Dermis microvascular lymphatic vessel endothelial cell (primary cell): Measurements from ENCODE around the gene ADD3. TPM values are rescaled to one million over a fixed set of nuclear protein-coding genes. Genes with fewer than 3 reads are reported as not detected.
A peak's percentile ranks its signal among the peaks of the same experiment; 100 is the strongest.

ENCODE experiments used
- DNase-seq, 2 donors: peaks; one replicate each; pipeline versions ENCODE4 v3.0.0 to v3.0.0-alpha.2; 2010; ENCODE audit warnings: low read depth in 2 of 2
- total RNA-seq: library from RNA; depleted of rRNA; stranded (reverse); fragments of >200 nt; gene quantifications from 2 replicates; pipeline ENCODE4 v1.2.1, GENCODE V29; 2014

ADD3 gene
- total RNA-seq, 1 donor from 2014 or later: 292 TPM

DNA sequence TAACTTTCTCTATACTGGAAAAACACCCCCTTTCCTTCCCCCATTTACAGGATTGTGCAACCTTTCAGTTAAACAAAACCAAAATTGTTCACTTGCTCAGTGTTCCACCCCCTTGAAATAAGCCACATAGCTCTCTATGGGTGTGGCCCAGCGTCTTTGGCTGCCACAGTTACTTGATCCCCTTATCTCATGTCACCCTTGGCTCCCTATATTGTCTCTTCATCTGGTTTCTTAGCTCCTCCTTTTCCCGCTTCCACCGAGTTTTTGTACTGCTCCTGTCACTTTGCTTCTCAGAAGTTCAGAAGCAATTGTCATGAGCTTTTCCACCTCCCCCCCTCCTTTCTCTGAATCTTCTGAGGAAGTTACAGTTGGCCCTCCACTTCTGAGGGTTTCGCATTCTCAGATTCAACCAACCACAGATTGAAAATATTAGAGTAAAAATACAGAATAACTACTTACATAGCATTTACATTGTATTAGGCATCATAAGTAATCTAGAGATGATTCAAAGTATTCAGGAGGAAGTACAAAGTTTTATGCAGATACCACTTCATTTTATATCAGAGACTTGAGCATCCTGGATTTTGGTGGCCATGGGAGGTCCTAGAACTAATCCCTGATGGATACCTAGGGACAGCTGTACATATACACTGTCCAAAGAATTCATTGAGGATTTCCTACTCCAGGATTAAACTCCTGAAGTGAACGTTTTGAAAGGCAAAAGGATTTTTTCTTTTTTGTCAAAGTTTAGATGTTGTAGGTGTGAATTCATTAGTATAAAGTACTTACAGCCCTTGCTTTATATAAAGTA lies 60.4 kb downstream of the ADD3 start:
- no peak for DNase-seq

DNA sequence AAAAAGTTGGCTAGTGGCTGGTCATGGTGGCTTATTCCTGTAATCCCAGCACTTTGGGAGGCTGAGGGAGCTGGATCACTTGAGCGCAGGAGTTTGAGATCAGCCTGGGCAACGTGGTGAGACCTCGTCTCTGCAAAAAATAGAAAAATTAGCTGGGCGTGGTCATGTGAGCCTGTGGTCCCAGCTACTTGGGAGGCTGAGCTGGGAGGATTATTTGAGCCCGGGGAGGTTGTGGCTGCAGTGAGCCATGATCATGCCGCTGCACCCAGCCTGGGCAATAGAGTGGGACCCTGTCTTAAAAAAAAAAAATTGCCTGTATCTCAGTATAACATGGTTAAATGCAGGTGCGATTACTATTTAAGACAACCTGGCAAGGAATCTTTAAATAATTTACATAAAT lies 61.0 kb downstream of the ADD3 start:
- DNase-seq: no peak

- no peak for DNase-seq
These were observed 61.8 kb downstream of the ADD3 start for GRCh38 chr10:110069502-110069982.

DNA sequence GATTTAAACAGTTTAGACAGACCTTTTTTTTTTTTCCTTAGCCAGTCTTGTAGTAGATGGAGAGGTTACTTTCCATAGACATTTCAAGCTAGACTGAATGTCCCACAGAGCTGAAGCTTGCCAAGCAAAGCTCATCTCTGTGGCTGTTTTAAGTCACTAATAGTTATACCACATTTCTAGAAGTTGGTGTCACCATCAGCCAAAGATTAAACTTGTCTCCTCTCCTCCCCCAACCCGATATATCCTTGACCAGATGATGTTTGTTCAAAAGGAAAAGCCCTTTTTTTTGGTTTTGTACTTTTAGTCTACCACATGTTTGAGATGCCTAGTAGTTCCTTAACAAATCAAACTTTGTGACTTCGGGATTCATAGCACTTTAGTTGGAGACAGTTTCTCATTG lies 66.1 kb downstream of the ADD3 start:
- no peak for DNase-seq

GRCh38 chr10:110074298-110074697 lies 66.5 kb downstream of the ADD3 start:
- peak; percentile 69 to 70 for DNase-seq

DNA sequence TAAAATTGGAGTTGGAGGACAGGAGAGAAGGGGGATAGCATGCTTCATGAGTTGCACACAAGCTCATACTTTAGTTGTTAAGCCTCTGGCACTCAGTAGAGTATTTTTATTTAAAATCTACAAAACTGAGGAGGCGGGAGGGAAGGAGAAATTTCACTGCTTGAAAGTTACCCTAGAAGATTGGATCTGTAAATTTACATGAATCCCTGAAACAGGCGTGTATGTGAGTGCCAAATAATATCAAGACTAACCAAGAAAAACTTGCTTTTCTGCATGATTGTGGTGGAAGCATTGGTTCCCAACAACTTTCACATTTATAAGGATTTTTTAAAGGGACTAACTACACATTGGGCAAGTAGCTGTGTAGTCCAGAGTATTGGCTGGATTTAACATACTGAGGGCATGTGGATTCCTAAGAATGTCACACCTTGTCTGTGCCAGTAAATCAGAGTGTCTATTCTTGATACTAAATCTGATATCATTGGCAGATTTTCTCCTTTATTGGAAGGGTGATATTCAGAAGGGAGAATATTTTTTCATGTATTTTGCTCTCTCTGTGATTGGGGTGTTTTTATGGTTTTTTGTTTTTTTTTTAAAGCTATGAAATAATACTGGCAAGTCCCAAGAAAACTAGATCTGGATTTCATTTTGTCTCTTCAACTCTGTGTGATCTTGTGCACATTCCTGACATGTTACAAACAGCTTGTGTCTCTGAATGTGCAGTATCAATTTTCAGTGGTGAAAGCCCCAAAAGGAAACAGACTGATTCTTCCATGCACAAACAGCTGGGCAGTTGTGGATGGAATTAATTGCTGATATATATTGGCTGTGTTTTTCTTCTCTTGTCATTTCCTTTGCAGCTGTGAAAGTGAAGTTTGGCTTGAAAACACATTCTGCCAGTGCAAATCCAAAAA lies 67.2 kb downstream of the ADD3 start:
- peak; percentile 92 to 95 for DNase-seq

GRCh38 chr10:110075686-110076085 lies 67.9 kb downstream of the ADD3 start:
- DNase-seq: peak; percentile 83 to 91

GRCh38 chr10:110076559-110077318 lies 69.0 kb downstream of the ADD3 start:
- peak in 1 of 2 donors; percentile 80 for DNase-seq

DNA sequence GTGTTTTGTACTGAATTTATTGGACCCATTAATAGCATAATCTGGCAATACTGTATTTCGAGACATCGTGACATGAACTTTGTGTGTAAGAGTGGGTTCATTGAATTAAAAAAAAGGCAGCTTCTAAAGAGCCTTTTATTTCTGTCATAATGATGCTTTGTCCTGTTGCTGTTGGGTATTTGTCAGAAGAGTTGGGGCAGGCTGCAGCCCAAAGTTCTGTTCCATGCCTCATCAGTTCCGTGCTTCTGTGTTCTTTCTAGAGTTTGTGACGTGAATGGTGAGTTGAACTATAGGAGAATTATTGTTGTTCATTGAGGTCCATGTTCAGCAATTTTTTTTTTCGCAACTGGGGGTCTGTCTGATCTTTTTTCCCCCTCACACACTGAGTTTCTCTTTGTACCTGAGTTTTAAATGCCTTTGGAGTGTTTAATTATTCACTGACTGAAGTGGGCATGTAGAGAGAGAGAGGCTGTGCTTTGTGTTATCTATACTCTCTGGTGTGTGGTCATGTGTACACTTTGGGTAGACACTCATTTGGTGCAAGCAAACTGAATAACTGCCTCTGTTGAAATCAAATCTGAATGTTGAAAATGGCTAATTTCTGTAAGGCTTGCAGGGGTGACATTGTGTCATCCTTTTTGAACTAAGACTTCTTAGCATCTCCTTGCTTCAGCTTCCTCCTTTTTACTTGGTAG lies 69.8 kb downstream of the ADD3 start:
- DNase-seq: peak in 1 of 2 donors; percentile 28

DNA sequence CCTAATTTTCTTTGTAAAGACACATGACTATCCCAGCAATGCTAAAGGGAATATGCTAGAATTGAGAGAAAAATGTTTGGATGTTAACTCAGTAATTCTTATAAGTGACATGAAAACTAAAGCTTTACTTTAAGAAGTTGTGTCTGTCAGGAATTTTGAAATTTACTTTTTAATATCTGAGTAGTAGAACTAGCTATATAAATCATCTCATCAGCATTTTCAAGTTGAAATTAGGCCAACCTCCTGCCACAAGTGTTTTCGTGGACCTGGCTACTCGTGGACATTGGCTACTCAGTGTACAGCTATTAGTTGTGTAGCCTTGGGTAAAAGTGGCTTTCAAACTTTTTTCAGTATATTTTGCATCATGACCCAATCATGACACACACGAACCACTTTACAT lies 70.5 kb downstream of the ADD3 start:
- no peak for DNase-seq

- DNase-seq: peak; percentile 98 to 99
These were observed 74.1 kb downstream of the ADD3 start for GRCh38 chr10:110081911-110082310.

DNA sequence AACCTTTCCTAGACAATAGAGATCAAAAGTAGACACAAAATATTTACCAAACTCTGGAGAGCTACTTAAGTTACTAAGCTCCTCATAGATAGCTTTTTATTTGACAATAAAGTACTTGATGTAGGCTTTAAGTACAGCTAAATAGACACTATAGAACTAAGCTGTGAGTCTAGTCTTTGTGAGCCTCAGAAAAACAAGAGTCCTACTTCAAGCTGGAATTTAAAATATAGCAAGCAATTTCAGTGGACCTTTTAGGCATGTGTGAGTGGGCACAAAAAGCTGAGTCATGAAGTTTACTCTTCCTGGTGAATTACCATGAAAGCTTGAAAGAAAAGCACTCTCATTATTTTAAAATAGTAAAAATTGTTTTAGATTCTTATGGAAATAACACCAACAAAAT lies 76.1 kb downstream of the ADD3 start:
- DNase-seq: peak in 1 of 2 donors; percentile 31

DNA sequence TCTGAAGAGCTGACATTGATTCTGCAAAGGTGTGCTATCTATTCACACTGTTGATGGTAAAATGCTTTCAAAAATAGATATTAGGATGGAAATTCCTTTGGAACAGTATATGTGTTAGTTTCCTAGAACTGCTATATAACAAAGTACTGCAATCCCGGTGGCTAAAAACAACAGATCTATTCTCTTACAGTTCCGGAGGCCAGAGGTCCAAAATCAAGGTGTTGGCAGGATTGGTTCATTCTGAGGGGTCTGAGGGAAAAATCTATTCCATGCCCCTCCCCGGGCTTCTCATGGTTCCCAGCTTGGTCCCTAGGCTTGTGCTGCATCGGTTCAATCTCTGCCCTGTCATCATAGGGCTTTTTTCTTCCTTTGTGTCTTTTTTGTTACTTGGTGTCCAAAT lies 79.9 kb downstream of the ADD3 start:
- peak; percentile 53 to 65 for DNase-seq

- DNase-seq: no peak
These were observed 80.8 kb downstream of the ADD3 start for GRCh38 chr10:110088367-110089104.

DNA sequence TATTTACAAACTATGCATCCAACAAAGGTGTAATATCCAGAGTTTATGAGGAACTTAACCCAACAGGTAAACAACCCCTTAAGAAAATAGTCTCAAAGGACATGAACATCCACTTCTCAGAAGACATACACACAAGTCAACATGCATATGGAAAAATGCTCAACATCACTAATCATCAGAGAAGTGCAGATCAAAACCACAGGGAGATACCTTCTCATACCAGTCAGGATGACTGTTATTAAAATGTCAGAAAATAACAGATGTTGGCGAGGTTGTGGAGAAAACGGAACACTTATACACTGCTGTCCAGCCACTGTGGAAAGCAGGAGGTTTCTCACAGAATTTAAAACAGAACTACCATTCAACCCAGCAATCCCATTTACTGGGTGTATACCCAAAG lies 84.0 kb downstream of the ADD3 start:
- no peak for DNase-seq

DNA sequence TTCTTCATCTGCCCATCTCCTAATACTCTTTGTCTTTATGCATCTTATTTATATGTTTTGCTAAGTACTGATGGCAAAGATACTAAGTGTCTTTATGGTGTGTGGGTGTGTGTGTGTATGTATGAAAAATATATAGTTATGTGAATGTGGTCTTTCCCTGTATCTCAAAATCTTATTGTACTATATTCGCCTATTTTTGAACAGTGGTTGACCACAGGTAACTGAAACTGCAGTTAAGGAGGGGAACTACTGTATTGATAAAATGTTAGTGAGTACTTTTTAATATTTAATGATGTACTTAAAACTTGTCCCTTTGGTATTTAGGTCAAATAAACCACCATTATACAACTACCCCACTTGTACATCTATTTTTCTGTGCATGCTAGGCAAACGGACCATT lies 85.9 kb downstream of the ADD3 start:
- DNase-seq: no peak

DNA sequence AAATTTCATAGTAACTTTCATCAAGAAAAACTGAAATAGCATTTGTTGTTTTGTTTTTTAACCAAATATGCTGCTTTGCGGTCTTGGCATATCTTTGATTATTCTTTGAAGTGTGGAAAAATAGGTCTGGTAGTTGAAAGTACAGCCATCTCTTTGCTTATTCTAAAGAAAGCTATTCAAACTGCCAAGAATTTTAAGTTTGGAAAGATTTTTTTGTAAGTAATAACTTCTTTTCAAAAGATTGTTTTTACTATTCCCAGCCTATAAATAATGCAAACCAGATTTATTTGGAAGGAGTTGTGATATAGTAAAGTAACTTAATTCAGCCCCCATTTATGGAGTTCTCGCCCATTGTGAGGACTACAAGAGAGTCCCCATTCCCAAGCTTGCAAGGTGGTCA lies 87.0 kb downstream of the ADD3 start:
- DNase-seq: no peak

- DNase-seq: no peak
These were observed 93.8 kb downstream of the ADD3 start for GRCh38 chr10:110101464-110102144.

- no peak for DNase-seq
These were observed 96.2 kb downstream of the ADD3 start for GRCh38 chr10:110103921-110104461.
